H1 (cell line): ENCODE data around the gene ASPG. TPM values are rescaled to one million over a fixed set of nuclear protein-coding genes. Genes with fewer than 3 reads are reported as not detected.
"Not testable (repeated sequence)": the region's sequence is repeated elsewhere in the genome, so short reads cannot be mapped to it uniquely, and the experiment has no call there.

Experiments used
- CTCF ChIA-PET: fragments of 300-600 bp; sonication (Branson Sonifier 250); formaldehyde crosslinking; loops from one replicate; lab custom pipeline; 2021; ENCODE audit not compliant: partially characterized antibody; lab: Charles Lee
- POLR2A ChIA-PET: fragments of 300-600 bp; sonication (Branson Sonifier 250); formaldehyde crosslinking; loops from one replicate; lab custom pipeline; 2021; ENCODE audit warnings: inconsistent platforms; ENCODE audit not compliant: partially characterized antibody; lab: Charles Lee
- DNase-seq, 2 experiments: peaks; one replicate each; pipeline versions ENCODE4 v3.0.0 to v3.0.0-alpha.2; 2010 to 2022; ENCODE audit warnings: low spot score in 2 of 2, low read depth in 1 of 2, mixed read lengths in 1 of 2
- FAIRE-seq: peaks from 2 replicates; lab custom pipeline; 2011; peaks lifted over from hg19 to GRCh38; lab: Jason Lieb, UNC
- H2AFZ ChIP-seq: 2 replicates; pipeline ENCODE4 v1.8.1; 2012; ENCODE audit warnings: low read length, inconsistent platforms
- H2AK5ac ChIP-seq: 2 replicates; pipeline ENCODE4 v1.6.1; 2013; ENCODE audit warnings: low read depth, low read length
- H2BK120ac ChIP-seq: replicated peaks from 2 replicates; pipeline ENCODE3; 2013; ENCODE audit warnings: low read depth, low read length, inconsistent platforms
- H2BK12ac ChIP-seq: 2 replicates; pipeline ENCODE4 v1.6.1; 2013; ENCODE audit warnings: low read depth, low read length
- H2BK15ac ChIP-seq: 2 replicates; pipeline ENCODE4 v1.6.1; 2013; ENCODE audit warnings: low read length
- H2BK20ac ChIP-seq: 2 replicates; pipeline ENCODE4 v1.6.1; 2013; ENCODE audit warnings: low read length
- H2BK5ac ChIP-seq: 2 replicates; pipeline ENCODE4 v1.6.1; 2013; ENCODE audit warnings: low read depth, low read length
- H3K14ac ChIP-seq: 2 replicates; pipeline ENCODE4 v1.6.1; 2013; ENCODE audit warnings: inconsistent platforms; ENCODE audit not compliant: insufficient read length
- H3K18ac ChIP-seq: 2 replicates; pipeline ENCODE4 v1.6.1; 2013; ENCODE audit warnings: low read length; ENCODE audit errors: extremely low read depth
- H3K23ac ChIP-seq: 2 replicates; pipeline ENCODE4 v1.6.1; 2013; ENCODE audit warnings: inconsistent platforms; ENCODE audit not compliant: insufficient read length
- H3K23me2 ChIP-seq: 2 replicates; pipeline ENCODE4 v1.6.1; 2013; ENCODE audit warnings: low read depth, low read length
- H3K27ac ChIP-seq: 2 replicates; pipeline ENCODE4 v1.6.1; 2011; ENCODE audit warnings: low read depth, low read length, inconsistent platforms
- H3K27me3 ChIP-seq, 4 experiments: replicated peaks in 1 of 4; 1 replicate in 1 of 4; 2 replicates in 3 of 4; pipeline versions ENCODE4 v1.6.1 to v1.8.1; 2011 to 2013; ENCODE audit warnings: low read length in 3 of 4, mild to moderate bottlenecking in 3 of 4, inconsistent platforms in 2 of 4, mixed read lengths in 2 of 4, moderate library complexity in 1 of 4; ENCODE audit not compliant: control insufficient read depth in 3 of 4, insufficient read depth in 3 of 4; ENCODE audit errors: extremely low read depth in 1 of 4
- H3K36me3 ChIP-seq, 4 experiments: 2 replicates each; pipeline versions ENCODE4 v1.6.1 to v1.8.1; 2011 to 2013; ENCODE audit warnings: mild to moderate bottlenecking in 4 of 4, low read length in 3 of 4, moderate library complexity in 2 of 4, control low read depth in 1 of 4, inconsistent platforms in 1 of 4; ENCODE audit not compliant: insufficient read depth in 4 of 4, control insufficient read depth in 2 of 4
- H3K4ac ChIP-seq: replicated peaks from 2 replicates; pipeline ENCODE3; 2013; ENCODE audit warnings: low read length, low read depth, mixed read lengths, inconsistent platforms; ENCODE audit not compliant: insufficient read length
- H3K4me1 ChIP-seq, 4 experiments: replicated peaks in 1 of 4; 1 replicate in 1 of 4; 2 replicates in 3 of 4; pipeline versions ENCODE4 v1.6.1 to v1.8.1; 2011 to 2013; ENCODE audit warnings: low read length in 3 of 4, inconsistent platforms in 2 of 4, mixed read lengths in 1 of 4; ENCODE audit not compliant: insufficient read depth in 4 of 4, control insufficient read depth in 3 of 4
- H3K4me2 ChIP-seq, 2 experiments: 2 replicates each; pipeline versions ENCODE4 v1.6.1 to v1.8.1; 2011 to 2013; ENCODE audit warnings: low read depth in 2 of 2, low read length in 2 of 2, control low read depth in 1 of 2, inconsistent platforms in 1 of 2, mild to moderate bottlenecking in 1 of 2; ENCODE audit not compliant: insufficient read depth in 1 of 2
- H3K4me3 ChIP-seq, 4 experiments: fragments of 200-600, 300-600 bp in 1 of 4; sonication (generic), shearing (Covaris generic), sonication (Bioruptor Twin) in 1 of 4; 2 replicates each; pipeline versions ENCODE4 v1.5.1 to v1.8.1; 2011 to 2016; ENCODE audit warnings: low read length in 4 of 4, low read depth in 3 of 4, control low read depth in 2 of 4, inconsistent platforms in 2 of 4, mild to moderate bottlenecking in 2 of 4, mixed read lengths in 1 of 4, moderate library complexity in 1 of 4; ENCODE audit not compliant: insufficient read depth in 2 of 4; ENCODE audit errors: extremely low read depth in 1 of 4
- H3K56ac ChIP-seq: replicated peaks from 2 replicates; pipeline ENCODE3; 2013; ENCODE audit warnings: low read depth, mild to moderate bottlenecking, mixed read lengths, low read length, inconsistent platforms; ENCODE audit not compliant: insufficient read length
- H3K79me1 ChIP-seq: 2 replicates; pipeline ENCODE4 v1.6.1; 2013; ENCODE audit warnings: low read depth, low read length, control low read depth
- H3K79me2 ChIP-seq, 2 experiments: 2 replicates each; pipeline versions ENCODE4 v1.6.1 to v1.8.1; 2012 to 2013; ENCODE audit warnings: low read length in 2 of 2, mild to moderate bottlenecking in 2 of 2, inconsistent platforms in 1 of 2; ENCODE audit not compliant: insufficient read depth in 2 of 2, control insufficient read depth in 1 of 2
- H3K9ac ChIP-seq, 4 experiments: replicated peaks in 1 of 4; 1 replicate in 1 of 4; 2 replicates in 3 of 4; pipeline versions ENCODE4 v1.6.1 to v1.8.1; 2011 to 2013; ENCODE audit warnings: low read depth in 3 of 4, low read length in 3 of 4, control low read depth in 2 of 4, mild to moderate bottlenecking in 2 of 4, moderate library complexity in 2 of 4, inconsistent platforms in 1 of 4; ENCODE audit errors: extremely low read depth in 1 of 4
- H3K9me3 ChIP-seq, 2 experiments: 2 replicates each; pipeline versions ENCODE4 v1.6.1 to v1.8.1; 2012 to 2013; ENCODE audit warnings: mild to moderate bottlenecking in 2 of 2, moderate library complexity in 2 of 2, control low read depth in 1 of 2, inconsistent platforms in 1 of 2, low read depth in 1 of 2, low read length in 1 of 2, mixed read lengths in 1 of 2; ENCODE audit not compliant: insufficient read depth in 2 of 2
- H4K20me1 ChIP-seq, 2 experiments: replicated peaks in 1 of 2; 2 replicates each; pipeline versions ENCODE3 to v1.8.1; 2011 to 2013; ENCODE audit warnings: inconsistent platforms in 2 of 2, low read length in 2 of 2, mild to moderate bottlenecking in 1 of 2; ENCODE audit not compliant: insufficient read depth in 2 of 2, control insufficient read depth in 1 of 2
- H4K5ac ChIP-seq: 2 replicates; pipeline ENCODE4 v1.6.1; 2013; ENCODE audit warnings: low read length, low read depth, mixed read lengths, inconsistent platforms; ENCODE audit not compliant: insufficient read length
- H4K8ac ChIP-seq: 2 replicates; pipeline ENCODE4 v1.8.0; 2013; ENCODE audit warnings: mild to moderate bottlenecking, moderate library complexity, low read length, inconsistent platforms; ENCODE audit not compliant: insufficient read depth; ENCODE audit errors: extremely low read depth
- H4K91ac ChIP-seq: replicated peaks from 2 replicates; pipeline ENCODE3; 2013; ENCODE audit warnings: low read length, mixed read lengths, inconsistent platforms; ENCODE audit not compliant: insufficient read length
- KDM4A ChIP-seq: IDR thresholded peaks from one replicate; pipeline ENCODE4 v1.7.1; 2012; ENCODE audit warnings: low read depth, mild to moderate bottlenecking, moderate library complexity, low read length, inconsistent platforms; ENCODE audit not compliant: severe bottlenecking
- PHF8 ChIP-seq: fragments of 200-600 bp; sonication (generic); conservative IDR thresholded peaks from 2 replicates; pipeline ENCODE4 v1.7.1; 2012; ENCODE audit warnings: low read depth, mild to moderate bottlenecking, inconsistent platforms, low read length, moderate library complexity
- RNF2 ChIP-seq: fragments of 200-900, 300-1000 bp; sonication (generic); IDR thresholded peaks from 2 replicates; pipeline ENCODE4 v1.7.1; 2016; ENCODE audit warnings: borderline replicate concordance, low read depth, mild to moderate bottlenecking, antibody characterized with exemption, low read length; ENCODE audit not compliant: poor library complexity, severe bottlenecking; ENCODE audit errors: missing control alignments
- SP1 ChIP-seq: IDR thresholded peaks from 2 replicates; pipeline ENCODE4 v1.6.1; 2011; ENCODE audit warnings: low read depth, low read length
- SRF ChIP-seq: IDR thresholded peaks from 2 replicates; pipeline ENCODE4 v1.6.1; 2011; ENCODE audit warnings: mild to moderate bottlenecking, low read depth, low read length, moderate library complexity
- WGBS, 2 experiments: shearing (Covaris generic) in 1 of 2; methylation state at CpG; one replicate each; pipeline versions ENCODE4 v1.1.6 to v1.1.7; 2013 to 2015; ENCODE audit warnings: low lambda C conversion rate in 2 of 2, mixed read lengths in 2 of 2, inconsistent platforms in 1 of 2, low coverage in 1 of 2, missing lambda C conversion rate in 1 of 2; ENCODE audit not compliant: insufficient replicate concordance in 2 of 2, insufficient coverage in 1 of 2, insufficient read length in 1 of 2; ENCODE audit errors: extremely low coverage in 1 of 2, missing lambda C conversion rate in 1 of 2; 5-methylcytosine and 5-hydroxymethylcytosine counted together
- polyA plus RNA-seq, 7 experiments: library from polyadenylated mRNA; depleted of rRNA in 3 of 7; stranded (reverse) in 5 of 7; unstranded in 2 of 7; fragments of >200 nt in 5 of 7; fragments of 200-250 nt in 2 of 7; gene quantifications; 1 replicate in 5 of 7; 2 replicates in 1 of 7; 4 replicates in 1 of 7; pipeline versions ENCODE4 v1.2.1 to v1.2.3, GENCODE V29; 2011 to 2013; ENCODE audit warnings: missing spikeins in 2 of 7, mixed read lengths in 2 of 7
- total RNA-seq: library from RNA; stranded (reverse); fragmentation: NEBNext Ultra II Directional; extraction: Animal tissue kit (Norgen Biotek cat#: 25700); gene quantifications from 2 replicates; pipeline ENCODE4 v1.2.1, GENCODE V29; 2021

The ASPG gene
- total and polyA plus RNA-seq, 2 of the 8 experiments (the other 6 are each of a cell fraction or from before 2014, with no cell fraction given) = 0.34 to 0.59 TPM

DNA sequence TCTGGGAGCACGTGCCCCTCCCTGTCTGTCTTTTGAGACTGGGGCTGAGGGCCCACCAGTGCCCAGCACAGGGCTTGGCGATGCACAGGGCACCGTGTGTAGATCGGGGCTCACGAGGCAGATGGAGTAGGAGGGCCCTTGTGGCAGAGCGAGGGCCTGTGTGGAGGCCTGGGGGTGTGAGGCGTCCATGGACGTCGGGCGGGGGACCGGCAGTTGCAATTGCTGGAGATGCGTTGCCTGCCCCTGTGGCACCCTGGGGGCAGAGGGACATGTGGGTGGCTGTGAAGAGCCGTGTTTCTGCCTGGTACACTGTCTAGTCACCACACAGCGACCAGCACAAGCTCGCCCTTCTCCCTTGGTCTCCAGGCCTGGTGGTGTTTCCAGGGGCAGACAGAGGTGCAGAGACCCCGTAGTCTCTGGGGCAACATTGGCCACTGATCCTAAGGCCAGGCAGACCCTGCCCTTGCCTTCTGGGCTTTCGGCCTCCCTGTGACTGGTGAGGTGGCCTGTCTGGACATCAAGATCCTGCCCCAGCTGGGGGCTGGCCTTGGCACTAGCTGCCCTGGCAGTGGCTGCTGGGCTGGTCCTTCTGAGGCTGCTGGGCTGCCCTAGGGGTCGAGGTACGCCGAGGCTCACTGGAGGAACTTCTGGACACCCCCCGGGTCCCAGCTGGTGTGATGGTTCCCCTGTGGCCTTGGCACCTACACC lies 67.3 kb downstream of the ASPG start (continued):
- TF ChIP-seq SRF (no peak), RNF2 (no peak), KDM4A (no peak), PHF8 (no peak), SP1 (no peak)

DNA sequence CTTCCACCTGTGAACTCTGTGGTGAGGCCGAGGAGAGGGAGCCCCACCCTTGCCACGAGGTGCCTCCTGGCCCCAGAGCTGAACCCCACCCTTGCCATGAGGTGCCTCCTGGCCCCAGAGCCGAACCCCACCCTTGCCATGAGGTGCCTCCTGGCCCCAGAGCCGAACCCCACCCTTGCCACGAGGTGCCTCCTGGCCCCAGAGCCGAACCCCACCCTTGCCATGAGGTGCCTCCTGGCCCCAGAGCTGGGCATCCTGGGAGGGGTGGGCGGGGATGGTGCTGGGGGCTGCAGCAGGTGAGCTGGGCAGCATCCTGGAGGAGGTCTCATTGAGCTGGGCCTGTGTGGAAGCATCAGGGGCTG lies 67.9 kb downstream of the ASPG start:
- H4K8ac ChIP-seq, H2AK5ac ChIP-seq, H3K18ac ChIP-seq, H3K4me2 ChIP-seq, H2BK15ac ChIP-seq, H3K23ac ChIP-seq, H3K27me3 ChIP-seq, H2BK12ac ChIP-seq, H3K56ac ChIP-seq, H3K27ac ChIP-seq, H3K23me2 ChIP-seq, H2BK20ac ChIP-seq, H3K9me3 ChIP-seq, H3K14ac ChIP-seq, POLR2A ChIA-PET, H4K5ac ChIP-seq, FAIRE-seq, H3K9ac ChIP-seq, H4K91ac ChIP-seq, DNase-seq, H3K4me3 ChIP-seq, H2BK5ac ChIP-seq, H3K4ac ChIP-seq, H2BK120ac ChIP-seq, H2AFZ ChIP-seq: not testable (repeated sequence)
- 69% methylated on average over 7 of the region's 7 CpGs; no CpG with 5 or more reads in 1 of the 2 experiments for WGBS, 2 experiments
- H3K79me2 ChIP-seq = peaks cover 3 to 43% of the 10 kb centered on the region in 2 experiments; a peak in 3 of 4 replicates
- peaks cover 34% of the 10 kb centered on the region for H3K79me1 ChIP-seq
- H3K4me1 ChIP-seq = peaks cover 0 to 27% (median 21%) of the 10 kb centered on the region in 4 experiments; a peak in 6 of 7 replicates
- CTCF ChIA-PET = interaction anchor here (0.8 to 2.7 kb wide), 2 partner anchors 23 to 71 kb away, joined by 3 to 9 read pairs; no protein-coding TSS in a partner anchor
- H4K20me1 ChIP-seq = peaks cover 3 to 27% of the 10 kb centered on the region in 2 experiments
- peaks cover 0 to 13% (median 10%) of the 10 kb centered on the region in 4 experiments; a peak in 4 of 8 replicates for H3K36me3 ChIP-seq
